HCT116 (cell line): ENCODE results near the gene DOCK9. TPM values are rescaled to one million over a fixed set of nuclear protein-coding genes. Genes with fewer than 3 reads are reported as not detected.

Source experiments
- ATAC-seq: fragments of 200-7000 bp; cut with Tn5 transposase; 2 replicates; pipeline ENCODE4 v1.9.1; 2020; ENCODE audit warnings: mild to moderate bottlenecking, moderate library complexity
- BruUV-seq: library from RNA; stranded (reverse); fragments of 400-500 nt; replicated peaks from 2 replicates; lab custom pipeline; 2021; lab: Mats Ljungman, UMichigan
- CTCF ChIA-PET: fragments of 300-600 bp; sonication (Branson Sonifier 250); formaldehyde crosslinking; loops from one replicate; lab custom pipeline; 2021; ENCODE audit warnings: antibody characterized with exemption; lab: Charles Lee
- POLR2A ChIA-PET: fragments of 300-600, 350-600 bp; sonication (Branson Sonifier 250); formaldehyde crosslinking; loops from one replicate; lab custom pipeline; 2021; ENCODE audit warnings: antibody characterized with exemption; lab: Charles Lee
- RAD21 ChIA-PET, 2 experiments: fragments of 300-600 bp; sonication (Branson Sonifier 250); formaldehyde crosslinking; loops; one replicate each; lab custom pipeline; 2023; ENCODE audit warnings: low total read pairs in 2 of 2; ENCODE audit not compliant: uncharacterized antibody in 2 of 2, unreplicated experiment in 2 of 2, low non-redundant PET in 1 of 2; lab: Charles Lee
- DNase-seq: peaks from one replicate; pipeline ENCODE4 v3.0.0-alpha.2; 2010; ENCODE audit warnings: low read depth, low spot score
- H2AFZ ChIP-seq: fragments of 200-600 bp; shearing (Covaris generic), sonication (generic); 2 replicates; pipeline ENCODE4 v1.6.1; 2017; ENCODE audit warnings: low read depth, mixed run types, mixed read lengths, antibody characterized with exemption, low read length; ENCODE audit not compliant: poor library complexity, severe bottlenecking
- H3K27ac ChIP-seq: 2 replicates; pipeline ENCODE4 v1.5.1; 2012; ENCODE audit warnings: low read depth, low read length
- H3K27me3 ChIP-seq: fragments of 200-600 bp; sonication (generic); 2 replicates; pipeline ENCODE4 v1.6.1; 2016; ENCODE audit warnings: mixed run types, low read length, mixed read lengths; ENCODE audit not compliant: insufficient read depth
- H3K36me3 ChIP-seq, 2 experiments: fragments of 200-500 bp in 1 of 2; fragments of 200-600 bp in 1 of 2; sonication (Bioruptor generic) in 1 of 2; sonication (generic) in 1 of 2; 2 replicates each; pipeline versions ENCODE4 v1.5.1 to v1.6.1; 2014 to 2016; ENCODE audit warnings: low read length in 2 of 2, inconsistent platforms in 1 of 2, mixed read lengths in 1 of 2, mixed run types in 1 of 2; ENCODE audit not compliant: insufficient read depth in 2 of 2, control insufficient read depth in 1 of 2
- H3K4me1 ChIP-seq, 2 experiments: fragments of 200-600 bp in 1 of 2; sonication (generic) in 1 of 2; 2 replicates each; pipeline versions ENCODE4 v1.5.1 to v1.6.1; 2012 to 2017; ENCODE audit warnings: low read length in 2 of 2, inconsistent platforms in 1 of 2, mild to moderate bottlenecking in 1 of 2, mixed read lengths in 1 of 2, mixed run types in 1 of 2, moderate library complexity in 1 of 2; ENCODE audit not compliant: insufficient read depth in 2 of 2, control insufficient read depth in 1 of 2
- H3K4me2 ChIP-seq: fragments of 200-600 bp; sonication (generic); 2 replicates; pipeline ENCODE4 v1.6.1; 2017; ENCODE audit warnings: mixed run types, low read length, mixed read lengths
- H3K4me3 ChIP-seq, 2 experiments: fragments of 200-600 bp in 1 of 2; sonication (generic) in 1 of 2; replicated peaks in 1 of 2; 2 replicates each; pipeline ENCODE4 v1.5.1; 2011 to 2016; ENCODE audit warnings: low read length in 2 of 2, control low read depth in 1 of 2, low read depth in 1 of 2, mild to moderate bottlenecking in 1 of 2, mixed read lengths in 1 of 2, mixed run types in 1 of 2
- H3K79me2 ChIP-seq: fragments of 200-600 bp; sonication (generic); 2 replicates; pipeline ENCODE4 v1.6.1; 2017; ENCODE audit warnings: mild to moderate bottlenecking, mixed run types, low read length, moderate library complexity, mixed read lengths; ENCODE audit not compliant: insufficient read depth
- H3K9ac ChIP-seq: fragments of 200-600 bp; sonication (generic); 2 replicates; pipeline ENCODE4 v1.6.1; 2016; ENCODE audit warnings: low read length, mixed read lengths
- H3K9me2 ChIP-seq: fragments of 200-600 bp; sonication (generic), shearing (Covaris generic); 2 replicates; pipeline ENCODE4 v1.6.1; 2017; ENCODE audit warnings: mixed run types, mild to moderate bottlenecking, moderate library complexity; ENCODE audit not compliant: insufficient read depth
- H3K9me3 ChIP-seq, 2 experiments: fragments of 200-500 bp in 1 of 2; fragments of 200-600 bp in 1 of 2; sonication (Bioruptor generic) in 1 of 2; sonication (generic) in 1 of 2; 2 replicates each; pipeline ENCODE4 v1.6.1; 2014 to 2017; ENCODE audit warnings: low read length in 2 of 2, mixed read lengths in 2 of 2, inconsistent platforms in 1 of 2, low read depth in 1 of 2, mild to moderate bottlenecking in 1 of 2, mixed run types in 1 of 2, moderate library complexity in 1 of 2; ENCODE audit not compliant: control insufficient read depth in 1 of 2, insufficient read depth in 1 of 2
- H4K20me1 ChIP-seq: fragments of 200-600 bp; sonication (generic), shearing (Covaris generic); 2 replicates; pipeline ENCODE4 v1.6.1; 2017; ENCODE audit warnings: mixed run types, mild to moderate bottlenecking, moderate library complexity; ENCODE audit not compliant: insufficient read depth
- ATF3 ChIP-seq: IDR thresholded peaks from 2 replicates; pipeline ENCODE4 v1.6.1; 2012
- CBX3 ChIP-seq: IDR thresholded peaks from 2 replicates; pipeline ENCODE4 v1.6.1; 2012; ENCODE audit warnings: low read depth
- CTCF ChIP-seq, 3 experiments: fragments of 200-600 bp in 1 of 3; sonication (generic) in 1 of 3; IDR thresholded peaks in 2 of 3; conservative IDR thresholded peaks in 1 of 3; 2 replicates each; pipeline ENCODE4 v1.5.1; 2012 to 2017; ENCODE audit warnings: low read depth in 2 of 3, low read length in 2 of 3, antibody characterized with exemption in 1 of 3, borderline replicate concordance in 1 of 3, control low read depth in 1 of 3, mild to moderate bottlenecking in 1 of 3, mixed read lengths in 1 of 3, mixed run types in 1 of 3, moderate library complexity in 1 of 3; ENCODE audit not compliant: insufficient read depth in 1 of 3
- EGR1 ChIP-seq: IDR thresholded peaks from 2 replicates; pipeline ENCODE4 v1.6.1; 2012; ENCODE audit warnings: low read depth
- EZH2 ChIP-seq: fragments of 200-600 bp; sonication (generic); IDR thresholded peaks from 2 replicates; pipeline ENCODE4 v1.6.1; 2017; ENCODE audit warnings: antibody characterized with exemption, mixed run types
- EZH2phosphoT487 ChIP-seq: fragments of 200-600 bp; IDR thresholded peaks from 2 replicates; pipeline ENCODE4 v1.6.1; 2018; ENCODE audit warnings: antibody characterized with exemption, borderline replicate concordance
- FOSL1 ChIP-seq: IDR thresholded peaks from 2 replicates; pipeline ENCODE4 v1.6.1; 2012; ENCODE audit warnings: low read depth
- POLR2A ChIP-seq: IDR thresholded peaks from 2 replicates; pipeline ENCODE4 v1.7.0; 2011; ENCODE audit warnings: borderline replicate concordance; ENCODE audit not compliant: insufficient read depth, insufficient read length; ENCODE audit errors: extremely low read depth
- POLR2AphosphoS5 ChIP-seq: IDR thresholded peaks from 2 replicates; pipeline ENCODE4 v1.6.1; 2011; ENCODE audit warnings: mild to moderate bottlenecking, low read depth, low read length, moderate library complexity
- REST ChIP-seq: IDR thresholded peaks from 2 replicates; pipeline ENCODE4 v1.6.1; 2012; ENCODE audit warnings: low read depth
- SIN3A ChIP-seq: IDR thresholded peaks from 2 replicates; pipeline ENCODE4 v1.6.1; 2012; ENCODE audit warnings: low read depth
- SRF ChIP-seq: IDR thresholded peaks from 2 replicates; pipeline ENCODE4 v1.6.1; 2012; ENCODE audit warnings: low read depth
- YY1 ChIP-seq: IDR thresholded peaks from 2 replicates; pipeline ENCODE4 v1.6.1; 2011; ENCODE audit warnings: low read length, low read depth, moderate library complexity, mild to moderate bottlenecking; ENCODE audit not compliant: insufficient replicate concordance; ENCODE audit errors: extremely low read depth
- ZBTB33 ChIP-seq: IDR thresholded peaks from 2 replicates; pipeline ENCODE4 v1.6.1; 2011; ENCODE audit warnings: mild to moderate bottlenecking, low read length, moderate library complexity; ENCODE audit not compliant: insufficient replicate concordance; ENCODE audit errors: extremely low read depth
- intact Hi-C: fragments of 100-400 bp; cut with micrococcal nuclease; formaldehyde crosslinking; loops from 2 replicates; pipeline ENCODE4 v1.10.0; 2022
- total RNA-seq: library from RNA; stranded (reverse); gene quantifications from one replicate; pipeline ENCODE4 v1.2.1, GENCODE V29; 2021; ENCODE audit not compliant: unreplicated experiment

The DOCK9 gene
- total RNA-seq, 1 experiment from 2014 or later = 58.8 TPM

- Histone ChIP-seq H3K79me2 (no peaks in the 10 kb centered on the region), H3K4me1 (no peaks in the 10 kb centered on the region), H2AFZ (no peak overlapping the region), H3K4me3 (no peak overlapping the region), H3K27me3 (no peaks in the 10 kb centered on the region), H3K36me3 (peaks cover 0 to 5% of the 10 kb centered on the region in 2 experiments; a peak in 1 of 4 replicates), H3K9me3 (no peaks in the 10 kb centered on the region), H4K20me1 (no peaks in the 10 kb centered on the region), H3K9ac (no peak overlapping the region), H3K27ac (no peak overlapping the region), H3K9me2 (no peaks in the 10 kb centered on the region), H3K4me2 (no peak overlapping the region)
- ChIA-PET CTCF (interaction anchor here (0.9 to 1.1 kb wide), 2 partner anchors 16 to 19 kb away, joined by 3 to 5 read pairs; no protein-coding TSS in a partner anchor), POLR2A (no interaction called here), RAD21 (no interaction called here)
- DNase-seq (no peak), ATAC-seq (no peak)
- intact Hi-C loops = no loop called here
- TF ChIP-seq FOSL1 (no peak), EGR1 (no peak), CTCF (IDR thresholded peaks at IDR 0.05 in 2 of 3, conservative IDR thresholded peaks at IDR 0.05 in 1 of 3; ENCODE audit: borderline replicate concordance in 1 of 3, insufficient read depth in 1 of 3, low read depth in 2 of 3, low read length in 2 of 3) (no peak), EZH2phosphoT487 (no peak), REST (no peak), YY1 (no peak), CBX3 (no peak), SRF (no peak), POLR2A (no peak), ATF3 (no peak), EZH2 (no peak), POLR2AphosphoS5 (no peak), SIN3A (no peak), ZBTB33 (no peak)
- no TSS peak for BruUV-seq
These were observed 153.3 kb downstream of the DOCK9 start for GRCh38 chr13:98824376-98825160.
